GM19035 (cell line): ENCODE data around the gene DEPDC4.
"Not testable (repeated sequence)": the region's sequence is repeated elsewhere in the genome, so short reads cannot be mapped to it uniquely, and the experiment has no call there.

Experiments used
- ATAC-seq: cut with Tn5 transposase; IDR thresholded peaks from one replicate; pipeline ENCODE4 v1.9.1; 2021; ENCODE audit not compliant: unreplicated experiment

The DEPDC4 gene

DNA sequence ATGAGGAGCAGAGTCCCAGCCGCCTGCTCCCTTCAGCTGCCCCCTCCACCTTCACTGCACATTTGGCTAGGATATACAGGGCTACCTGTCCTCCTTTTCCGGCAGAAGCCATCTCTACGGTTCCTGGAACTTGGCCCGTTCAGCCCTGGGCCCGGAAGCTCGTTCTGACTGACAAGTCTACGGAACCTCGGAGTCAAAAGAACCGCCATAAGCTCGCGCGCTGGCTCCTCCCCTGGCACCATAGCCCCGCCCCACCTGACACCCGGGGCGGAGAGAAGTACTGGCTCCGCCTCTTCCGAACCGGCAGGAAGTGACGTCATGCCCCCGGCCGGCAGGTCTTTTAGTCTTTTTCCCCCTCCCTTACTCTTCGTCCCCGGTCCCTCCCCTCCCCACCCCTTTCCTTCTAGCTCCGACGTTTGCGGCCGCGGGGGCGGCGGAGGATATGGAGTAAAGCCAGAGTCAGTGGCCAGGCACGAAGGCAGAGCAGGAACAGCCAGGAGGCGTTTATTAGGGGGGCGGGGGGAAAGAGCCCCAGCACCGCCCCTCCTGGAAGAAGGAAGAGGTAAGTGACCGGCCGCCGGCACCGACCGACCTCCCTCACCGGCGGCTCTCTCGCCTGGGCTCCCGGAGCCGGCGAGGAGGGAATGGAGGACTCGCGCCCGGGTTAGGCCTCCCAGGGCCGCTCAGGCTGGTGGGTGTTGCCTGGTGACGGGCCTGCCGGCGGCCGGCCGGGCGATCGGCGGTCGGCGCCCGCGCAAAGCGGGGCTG is at the start of gene DEPDC4, which contains the start of gene SCYL2:
Gene DEPDC4, minus strand, starts transcription at position 245 of the 768 bp plus-strand sequence. Its CDS starts 3 bp downstream, at position 242.
Gene SCYL2, plus strand, starts transcription at position 343 of the 768 bp plus-strand sequence. CDS start 15,794 bp downstream, outside the sequence.
- ATAC-seq: peak; percentile 90

DNA sequence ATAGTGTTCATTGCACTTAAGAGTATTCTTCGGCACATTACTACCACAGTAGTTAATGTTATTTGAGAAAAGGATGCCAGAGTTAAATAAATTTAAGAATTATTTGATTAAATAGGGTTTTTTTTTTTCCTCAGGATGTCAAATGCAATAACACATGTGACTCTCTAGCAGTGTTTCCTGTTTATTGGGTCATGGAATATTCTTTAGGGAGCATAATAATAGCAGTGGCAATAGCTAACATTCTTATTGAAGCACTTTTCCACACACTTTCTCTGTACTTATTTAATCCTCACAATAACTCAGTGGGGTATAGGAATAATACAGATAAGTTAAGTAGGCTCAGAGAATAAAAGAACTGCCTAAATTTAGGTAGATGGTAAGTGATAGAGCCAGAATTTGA is 44.4 kb upstream of the DEPDC4 start:
- no peak for ATAC-seq

DNA sequence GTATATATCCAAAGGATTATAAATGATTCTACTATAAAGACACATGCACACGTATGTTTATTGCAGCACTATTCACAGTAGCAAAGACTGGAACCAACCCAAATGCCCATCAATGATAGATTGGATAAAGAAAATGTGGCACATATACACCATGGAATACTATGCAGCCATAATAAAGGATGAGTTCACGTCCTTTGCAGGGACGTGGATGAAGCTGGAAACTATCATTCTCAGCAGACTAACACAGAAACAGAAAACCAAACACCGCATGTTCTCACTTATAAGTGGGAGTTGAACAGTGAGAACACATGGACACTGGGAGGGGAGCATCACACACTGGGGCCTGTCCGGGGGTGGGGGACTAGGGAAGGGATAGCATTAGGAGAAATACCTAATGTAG is 41.3 kb upstream of the DEPDC4 start:
- ATAC-seq: not testable (repeated sequence)

DNA sequence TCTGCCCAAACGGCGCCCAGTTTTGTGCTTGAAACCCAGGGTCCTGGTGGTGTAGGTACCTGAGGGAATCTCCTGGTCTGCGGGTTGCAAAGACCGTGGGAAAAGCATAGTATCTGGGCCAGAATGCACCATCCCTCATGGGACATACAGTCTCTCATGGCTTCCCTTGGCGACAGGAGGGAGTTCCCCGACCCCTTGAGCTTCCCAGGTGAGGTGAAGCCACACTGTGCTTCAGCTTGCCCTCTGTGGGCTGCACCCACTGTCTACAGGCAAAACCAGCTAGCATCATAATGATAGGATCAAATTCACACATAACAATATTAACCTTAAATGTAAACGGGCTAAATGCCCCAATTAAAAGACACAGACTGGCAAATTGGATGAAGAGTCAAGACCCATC is 37.5 kb upstream of the DEPDC4 start:
- ATAC-seq: not testable (repeated sequence)

DNA sequence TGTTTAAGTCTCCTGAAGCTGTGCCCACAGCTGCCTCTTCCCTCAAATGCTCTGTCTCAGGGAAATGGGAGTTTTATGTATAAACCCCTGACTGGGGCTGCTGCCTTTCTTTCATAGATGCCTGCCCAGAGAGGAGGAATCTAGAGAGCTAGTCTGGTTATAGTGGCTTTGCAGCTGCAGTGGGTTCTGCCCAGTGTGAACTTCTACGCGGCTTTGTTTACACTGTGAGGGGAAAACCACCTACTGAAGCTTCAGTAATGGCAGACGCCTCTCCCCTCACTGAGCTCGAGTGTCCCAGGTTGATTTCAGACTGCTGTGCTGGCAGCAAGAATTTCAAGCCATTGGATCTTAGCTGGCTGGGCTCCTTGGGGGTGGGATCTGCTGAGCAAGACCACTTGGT is 37.0 kb upstream of the DEPDC4 start:
- ATAC-seq: no peak

DNA sequence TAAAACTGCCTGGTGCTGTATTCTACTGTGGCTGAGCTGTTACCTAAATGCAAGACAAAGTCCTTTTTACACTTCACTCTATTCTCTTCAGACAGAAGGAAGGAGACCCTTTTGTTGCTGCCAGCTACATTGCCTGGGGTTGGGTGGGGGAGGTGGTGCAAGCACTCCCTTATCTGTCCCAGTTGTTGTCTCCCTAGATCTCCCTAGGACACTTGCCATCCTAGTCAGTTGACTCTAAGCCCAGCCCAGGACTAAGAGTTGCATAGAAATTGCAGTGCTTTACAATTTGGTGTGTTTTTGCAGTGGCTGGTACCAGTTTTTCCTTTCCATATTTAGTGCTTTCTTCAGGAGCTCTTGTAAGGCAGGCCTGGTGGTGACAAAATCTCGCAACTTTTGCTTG is 35.2 kb upstream of the DEPDC4 start:
- ATAC-seq: no peak

DNA sequence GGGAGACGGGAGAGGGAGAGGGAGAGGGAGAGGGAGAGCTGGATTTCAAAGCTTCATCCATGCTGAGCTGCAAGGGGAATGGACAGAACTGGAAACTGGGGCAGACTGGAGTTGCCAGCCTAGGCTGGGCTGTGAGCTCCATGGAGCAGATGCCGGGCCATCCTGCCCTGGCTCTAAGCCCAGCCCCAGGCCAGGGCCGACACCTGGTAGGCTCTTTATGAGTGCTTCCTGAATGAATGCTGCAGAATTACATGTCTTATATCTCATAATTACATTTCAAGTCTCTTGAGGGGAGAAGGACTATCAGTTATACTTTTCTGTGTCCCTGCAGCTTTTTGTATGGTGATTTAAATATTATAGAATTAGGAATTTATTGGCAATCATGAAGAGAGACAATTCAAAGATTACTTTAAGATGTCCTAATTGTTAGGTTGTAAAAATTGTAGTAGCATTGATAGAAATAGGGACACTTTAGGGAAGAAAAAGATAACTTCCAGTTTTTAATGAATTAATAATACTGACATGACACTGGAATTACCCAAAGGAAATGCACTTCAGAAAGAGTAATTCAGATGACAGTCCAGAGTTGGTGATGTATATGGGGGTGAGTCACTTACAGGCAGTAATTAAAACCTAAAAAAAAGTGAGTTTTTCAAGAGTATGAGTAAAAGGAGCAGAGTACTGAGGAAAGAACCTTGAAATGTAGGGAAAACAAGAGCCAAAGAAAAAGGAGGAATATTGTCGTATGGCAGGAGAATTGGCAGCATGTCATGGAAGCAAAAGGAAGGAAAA is 29.1 kb upstream of the DEPDC4 start:
- ATAC-seq: no peak

DNA sequence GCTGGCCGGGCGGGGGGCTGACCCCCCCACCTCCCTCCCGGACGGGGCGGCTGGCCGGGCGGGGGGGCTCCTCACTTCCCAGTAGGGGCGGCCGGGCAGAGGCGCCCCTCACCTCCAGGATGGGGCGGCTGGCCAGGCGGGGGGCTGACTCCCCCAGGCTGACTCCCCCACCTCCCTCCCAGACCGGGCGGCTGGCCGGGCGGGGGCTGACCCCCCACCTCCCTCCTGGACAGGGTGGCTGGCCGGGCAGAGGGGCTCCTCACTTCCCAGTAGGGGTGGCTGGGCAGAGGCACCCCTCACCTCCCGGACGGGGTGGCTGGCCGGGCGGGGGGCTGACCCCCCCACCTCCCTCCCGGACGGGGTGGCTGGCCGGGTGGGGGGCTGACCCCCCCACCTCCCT is 27.5 kb upstream of the DEPDC4 start:
- not testable (repeated sequence) for ATAC-seq

DNA sequence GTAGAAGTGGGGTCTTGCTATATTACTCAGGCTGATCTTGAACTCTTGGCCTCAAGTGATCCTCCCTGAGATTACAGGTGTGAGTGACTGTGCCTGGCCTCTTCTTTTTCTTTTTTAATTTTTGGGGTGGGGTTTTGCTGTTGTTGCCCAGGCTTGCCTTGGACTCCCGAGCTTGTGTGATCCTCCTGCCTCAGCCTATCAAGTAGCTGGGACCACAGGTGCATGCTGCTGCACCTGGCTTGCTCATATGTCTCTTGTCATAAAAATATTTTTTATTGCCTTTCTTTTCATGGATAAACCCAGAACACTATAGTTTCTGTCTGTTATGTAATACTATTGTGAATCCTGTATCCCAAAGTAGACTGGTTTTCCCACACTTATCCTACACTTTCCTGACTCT is 26.1 kb upstream of the DEPDC4 start:
- ATAC-seq: no peak

DNA sequence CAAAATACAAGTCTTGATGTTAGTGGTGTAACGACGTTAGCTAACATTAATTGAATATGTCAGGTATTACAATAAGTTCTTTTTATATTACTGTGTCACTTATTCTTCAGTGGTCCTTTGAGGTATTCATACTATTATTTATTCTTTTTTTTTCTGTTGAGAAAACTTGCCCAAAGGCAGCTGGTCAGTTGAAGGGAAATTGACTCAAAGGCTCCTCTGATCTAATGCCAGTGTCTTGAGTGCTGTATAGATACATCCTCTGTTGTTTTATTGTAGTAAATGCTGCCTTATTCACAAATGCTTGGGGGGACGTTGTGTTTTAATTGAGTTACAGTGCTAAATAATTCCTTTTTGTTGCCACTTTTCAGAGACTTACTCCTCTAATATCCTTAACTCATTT is 23.1 kb upstream of the DEPDC4 start:
- no peak for ATAC-seq

DNA sequence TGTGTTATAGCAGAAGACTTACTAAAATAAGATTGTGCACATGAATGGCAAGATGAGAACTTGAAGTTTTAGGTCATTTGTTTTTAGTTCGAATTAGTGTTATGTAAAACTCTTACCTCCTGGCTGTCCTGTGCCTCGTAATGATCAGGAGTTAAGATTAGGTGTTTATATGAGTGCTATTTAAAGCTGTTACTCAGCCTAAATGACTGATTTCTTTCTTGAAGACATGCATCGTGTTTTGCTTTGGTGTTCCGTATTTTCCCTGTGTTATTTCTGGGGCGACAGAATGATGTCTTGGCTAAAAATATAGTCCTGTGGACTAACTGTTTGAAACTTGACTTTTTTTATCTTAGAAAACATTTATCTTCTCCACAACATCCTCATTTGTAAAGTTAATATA is 22.2 kb upstream of the DEPDC4 start:
- ATAC-seq: no peak

DNA sequence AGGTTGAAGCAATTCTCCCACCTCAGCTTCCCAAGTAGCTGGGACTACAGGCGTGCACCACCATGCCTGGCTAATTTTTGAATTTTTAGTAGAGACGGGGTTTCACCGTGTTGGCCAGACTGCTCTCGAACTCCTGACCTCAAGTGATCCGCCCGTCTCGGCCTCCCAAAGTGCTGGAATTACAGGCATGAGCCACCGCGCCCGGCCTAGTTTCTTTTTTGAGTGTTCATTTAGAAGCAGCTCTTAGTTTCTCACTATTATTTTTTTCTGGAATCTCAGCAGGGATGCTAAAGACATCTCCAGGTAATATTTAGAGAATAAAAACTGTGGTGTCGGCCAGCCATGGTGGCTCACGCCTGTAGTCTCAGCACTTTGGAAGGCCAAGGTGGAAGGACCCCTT is 17.7 kb upstream of the DEPDC4 start:
- not testable (repeated sequence) for ATAC-seq

DNA sequence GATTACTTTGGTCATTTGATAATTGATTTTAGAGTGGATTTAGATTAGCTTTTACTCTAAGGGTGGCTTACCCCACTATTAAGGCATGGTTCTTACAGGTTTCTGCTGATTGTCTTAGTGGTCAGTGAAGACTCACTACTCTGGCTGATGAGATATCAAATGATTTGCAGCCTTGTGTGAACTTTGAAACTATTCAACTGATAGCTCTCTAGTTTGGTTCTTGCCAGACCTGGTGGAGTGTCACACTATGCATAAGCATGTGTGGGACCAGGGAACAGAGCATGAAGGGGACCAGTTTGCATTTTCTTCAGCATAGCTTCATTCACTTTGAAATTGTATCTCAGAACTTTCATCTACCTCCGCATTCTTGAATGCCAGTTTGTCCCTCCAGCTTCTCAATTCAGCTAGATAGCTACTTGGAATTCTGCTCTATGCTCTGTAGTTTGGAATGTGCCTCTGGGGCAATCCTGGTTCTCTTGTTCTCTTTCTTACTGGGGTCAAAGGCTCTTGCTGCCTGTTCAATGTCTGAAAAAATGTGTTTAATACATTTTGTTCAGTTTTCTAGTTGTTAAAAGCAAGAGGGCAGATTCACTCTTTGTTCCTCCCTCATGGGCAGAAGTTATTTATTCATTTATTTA is 12.8 kb upstream of the DEPDC4 start:
- ATAC-seq: no peak

DNA sequence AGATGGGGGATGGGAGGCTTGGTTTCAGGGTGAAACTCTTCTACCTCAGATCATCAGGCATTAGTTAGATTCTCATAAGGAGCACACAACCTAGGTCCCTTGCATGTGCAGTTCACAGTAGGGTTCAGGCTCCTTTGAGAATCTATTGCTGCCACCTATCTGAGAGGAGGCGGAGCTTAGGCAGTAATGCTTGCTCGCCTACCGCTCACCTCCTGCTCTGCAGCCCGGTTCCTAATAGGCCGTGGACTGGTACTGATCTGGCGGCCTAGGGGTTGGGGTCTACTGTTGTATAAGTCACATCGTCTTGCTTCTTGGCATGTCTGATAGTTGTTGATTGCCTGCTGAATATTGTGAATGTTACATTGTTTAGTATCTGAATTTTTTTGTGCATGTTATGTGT is 12.3 kb upstream of the DEPDC4 start:
- ATAC-seq: no peak

DNA sequence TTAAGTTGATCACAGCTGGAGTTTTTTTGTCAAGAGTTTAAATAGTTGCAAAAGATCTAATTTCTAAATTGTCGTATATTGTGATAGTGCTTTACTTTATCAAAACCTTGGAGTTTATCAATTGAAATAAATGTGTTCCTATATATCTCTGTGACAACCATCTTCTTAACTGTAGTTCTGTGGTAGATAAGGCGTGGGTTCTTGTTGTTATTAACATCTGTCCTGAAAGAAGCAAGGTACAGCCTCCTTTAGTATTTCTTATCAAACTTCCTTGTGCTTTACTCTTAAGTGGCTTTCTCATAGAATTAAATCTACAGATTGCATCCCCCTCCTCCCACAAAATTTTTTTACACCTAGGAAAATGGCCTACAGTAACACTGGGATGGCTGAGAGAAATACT is 7.4 kb upstream of the DEPDC4 start:
- ATAC-seq: no peak

DNA sequence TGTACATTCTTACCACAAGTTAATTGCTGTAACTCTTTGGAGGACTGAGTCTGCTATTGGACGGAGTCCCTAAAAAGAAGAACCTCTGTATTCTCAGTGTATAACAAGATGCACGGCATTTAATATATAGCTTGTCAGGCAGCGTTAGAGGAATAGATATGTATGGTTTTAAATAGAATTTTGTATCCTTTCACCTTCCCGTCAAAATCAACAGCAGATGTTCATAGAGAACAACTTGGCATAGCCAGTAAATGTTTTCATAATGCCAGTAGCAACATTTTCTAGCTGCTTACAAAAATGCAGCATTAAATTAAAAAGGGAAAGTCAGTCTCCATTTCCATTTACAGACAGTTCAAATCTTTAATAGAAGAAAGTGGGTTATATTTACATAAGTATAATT is 6.9 kb upstream of the DEPDC4 start:
- ATAC-seq: no peak

DNA sequence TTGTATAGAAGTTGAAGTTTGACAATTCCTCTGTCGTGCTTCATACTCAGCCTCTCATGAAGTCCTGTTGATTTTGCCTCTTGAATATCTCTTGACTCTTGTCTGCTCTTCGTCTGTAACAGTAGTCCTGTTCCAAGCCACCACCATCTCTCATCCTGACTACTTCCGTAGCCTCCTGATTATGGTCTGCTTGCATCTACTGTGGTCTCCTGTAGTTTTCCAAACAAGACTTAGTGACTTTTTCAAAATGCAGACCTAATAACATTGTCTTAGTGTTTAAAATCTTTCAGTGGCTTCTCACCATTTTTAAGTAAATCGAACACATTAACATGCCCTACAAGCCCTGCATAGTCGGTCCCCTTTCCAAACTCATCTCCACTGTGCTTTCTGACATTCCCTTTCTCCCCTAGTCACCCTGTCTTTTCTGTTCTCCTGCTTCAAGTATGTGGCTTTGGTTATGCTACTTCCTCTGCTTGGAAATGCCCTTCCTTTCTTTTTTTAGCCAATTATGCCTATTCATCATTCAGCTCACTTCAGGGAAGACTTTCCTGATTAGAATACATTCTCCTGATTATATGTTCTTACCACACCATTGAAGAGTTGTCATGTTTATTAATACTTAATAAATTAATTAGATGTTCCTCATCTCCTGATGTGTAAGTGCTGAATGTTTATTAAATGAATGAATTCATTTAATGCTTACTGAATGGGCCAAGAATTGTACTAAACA is 2.1 kb upstream of the DEPDC4 start:
- ATAC-seq: no peak

DNA sequence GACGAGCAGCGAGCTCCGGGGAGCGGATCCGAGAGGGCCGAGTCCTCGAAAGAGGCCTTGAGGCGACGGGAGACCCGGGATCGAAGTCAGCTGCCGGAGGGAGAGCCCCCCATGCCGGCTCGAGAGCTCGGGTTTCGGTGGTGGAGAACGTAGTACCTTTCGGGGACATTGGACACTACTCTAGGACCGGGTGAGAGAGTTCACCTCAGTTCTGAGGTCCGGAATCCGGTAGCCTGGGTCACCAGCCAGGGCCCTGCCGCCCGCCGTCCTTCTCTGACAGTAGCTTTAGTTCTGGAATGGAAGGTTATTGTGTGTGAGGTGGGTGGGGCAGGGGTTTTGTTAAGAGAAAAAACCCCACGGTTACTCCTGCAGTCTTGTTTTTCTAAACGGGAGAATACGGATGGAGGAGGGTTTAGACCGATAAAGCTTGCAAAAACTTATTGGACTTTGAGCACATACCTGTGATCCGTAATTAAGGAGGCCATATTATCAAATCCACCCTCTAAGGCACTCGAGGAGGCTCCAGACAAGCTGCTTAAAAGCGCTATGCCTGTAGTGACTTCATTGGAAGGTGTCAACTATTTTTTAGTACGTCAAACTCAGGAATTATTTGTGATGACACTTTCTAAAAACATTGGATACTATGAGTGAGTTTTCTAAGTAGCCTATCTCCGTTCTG is 863 bp upstream of the DEPDC4 start:
- ATAC-seq: peak; percentile 16

DNA sequence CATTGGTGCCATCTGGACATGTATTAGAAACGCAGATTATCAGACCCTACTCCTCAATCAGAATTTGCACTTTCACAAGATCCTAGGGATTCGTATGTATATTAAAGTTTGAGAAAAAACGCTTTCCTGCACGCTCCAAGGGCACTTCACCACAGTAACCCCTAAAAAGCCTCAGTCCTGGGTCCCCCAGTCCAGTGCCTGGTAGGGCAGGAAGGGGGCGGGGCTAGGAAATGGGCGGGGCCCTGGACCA is 369 bp downstream of the DEPDC4 start:
- peak; percentile 89 for ATAC-seq

DNA sequence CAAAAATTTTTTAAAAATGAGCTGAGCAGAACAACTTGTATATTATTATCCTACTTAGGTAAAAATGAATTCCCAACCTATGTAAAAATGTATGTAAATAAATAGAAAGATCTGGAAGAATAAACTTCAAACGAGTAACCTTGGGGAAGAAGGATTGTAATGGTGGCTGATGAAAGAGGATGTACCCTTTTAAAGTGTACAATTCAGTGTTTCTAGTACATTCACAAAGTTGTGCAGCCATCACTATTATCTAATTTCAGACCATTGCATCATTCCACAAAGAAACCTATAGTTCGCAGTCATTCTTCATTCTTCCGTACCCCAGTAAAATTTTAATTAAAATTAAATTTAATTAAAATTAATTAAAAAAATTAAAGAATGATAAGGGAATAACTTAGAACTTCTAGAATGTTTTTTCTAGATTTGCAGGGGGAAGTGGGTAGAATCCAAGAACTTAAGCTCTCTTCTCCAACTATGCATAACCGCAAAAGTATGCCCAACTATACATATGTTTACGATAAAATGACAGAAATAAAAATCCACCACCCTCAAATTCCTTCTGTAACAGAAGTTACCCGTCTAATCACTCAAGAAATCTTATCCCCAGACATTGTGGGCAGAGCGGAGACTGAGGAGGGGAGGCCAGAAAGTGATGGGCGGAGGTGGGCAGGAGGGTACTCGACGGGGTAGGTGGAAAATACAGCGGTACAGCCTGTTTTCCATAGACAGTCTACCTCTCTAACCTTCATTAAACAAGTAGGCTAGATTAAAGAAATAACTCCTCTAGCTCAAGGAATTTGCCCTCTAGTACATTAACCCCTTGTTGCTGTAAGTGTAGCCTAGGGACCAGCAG is 921 bp downstream of the DEPDC4 start:
- ATAC-seq: peak; percentile 19
